Measurements from ENCODE around the gene MCF2L.
"Not testable (repeated sequence)": the region's sequence is repeated elsewhere in the genome, so short reads cannot be mapped to it uniquely, and the experiment has no call there.

Gene MCF2L, protein sequence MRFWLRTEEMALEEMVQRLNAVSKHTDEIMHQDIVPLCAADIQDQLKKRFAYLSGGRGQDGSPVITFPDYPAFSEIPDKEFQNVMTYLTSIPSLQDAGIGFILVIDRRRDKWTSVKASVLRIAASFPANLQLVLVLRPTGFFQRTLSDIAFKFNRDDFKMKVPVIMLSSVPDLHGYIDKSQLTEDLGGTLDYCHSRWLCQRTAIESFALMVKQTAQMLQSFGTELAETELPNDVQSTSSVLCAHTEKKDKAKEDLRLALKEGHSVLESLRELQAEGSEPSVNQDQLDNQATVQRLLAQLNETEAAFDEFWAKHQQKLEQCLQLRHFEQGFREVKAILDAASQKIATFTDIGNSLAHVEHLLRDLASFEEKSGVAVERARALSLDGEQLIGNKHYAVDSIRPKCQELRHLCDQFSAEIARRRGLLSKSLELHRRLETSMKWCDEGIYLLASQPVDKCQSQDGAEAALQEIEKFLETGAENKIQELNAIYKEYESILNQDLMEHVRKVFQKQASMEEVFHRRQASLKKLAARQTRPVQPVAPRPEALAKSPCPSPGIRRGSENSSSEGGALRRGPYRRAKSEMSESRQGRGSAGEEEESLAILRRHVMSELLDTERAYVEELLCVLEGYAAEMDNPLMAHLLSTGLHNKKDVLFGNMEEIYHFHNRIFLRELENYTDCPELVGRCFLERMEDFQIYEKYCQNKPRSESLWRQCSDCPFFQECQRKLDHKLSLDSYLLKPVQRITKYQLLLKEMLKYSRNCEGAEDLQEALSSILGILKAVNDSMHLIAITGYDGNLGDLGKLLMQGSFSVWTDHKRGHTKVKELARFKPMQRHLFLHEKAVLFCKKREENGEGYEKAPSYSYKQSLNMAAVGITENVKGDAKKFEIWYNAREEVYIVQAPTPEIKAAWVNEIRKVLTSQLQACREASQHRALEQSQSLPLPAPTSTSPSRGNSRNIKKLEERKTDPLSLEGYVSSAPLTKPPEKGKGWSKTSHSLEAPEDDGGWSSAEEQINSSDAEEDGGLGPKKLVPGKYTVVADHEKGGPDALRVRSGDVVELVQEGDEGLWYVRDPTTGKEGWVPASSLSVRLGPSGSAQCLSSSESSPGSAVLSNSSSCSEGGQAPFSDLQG

DNA sequence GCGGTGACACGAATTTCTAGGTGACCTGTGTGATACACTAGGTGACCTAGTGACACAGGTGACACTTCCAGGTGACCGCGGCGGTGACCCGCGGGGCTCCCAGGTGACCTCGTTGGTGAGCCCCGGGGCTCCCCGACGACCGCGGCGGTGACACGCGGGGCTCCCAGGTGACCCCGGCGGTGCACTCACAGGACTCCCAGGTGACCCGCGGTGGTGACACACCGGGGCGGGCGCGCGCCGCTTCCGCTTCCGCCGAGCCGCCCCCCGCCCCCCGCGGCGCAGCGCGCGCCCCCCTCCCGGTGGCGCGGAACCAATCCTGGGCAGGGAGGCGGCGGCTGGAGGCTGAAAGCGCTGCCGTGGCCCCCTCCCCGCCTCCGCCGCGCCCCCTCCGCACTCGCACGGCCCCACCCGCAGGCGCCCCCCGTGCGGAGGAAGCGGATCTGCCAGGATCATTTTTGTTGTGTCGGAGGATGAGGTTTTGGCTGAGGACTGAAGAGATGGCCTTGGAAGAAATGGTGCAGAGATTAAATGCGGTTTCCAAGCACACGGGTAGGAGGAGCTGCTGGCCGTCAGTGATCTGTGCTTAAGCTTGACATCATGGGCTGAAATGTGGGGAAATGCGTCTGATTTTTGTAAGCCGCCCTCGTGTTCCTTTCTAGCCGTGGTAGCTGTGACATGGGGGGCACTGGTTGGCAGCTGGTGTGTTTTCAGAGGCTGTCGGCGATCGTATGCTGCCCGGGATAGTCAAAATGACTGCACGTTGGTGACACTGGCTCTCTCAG lies at the start of gene MCF2L:
Gene MCF2L, plus strand, starts transcription at position 305 of the 782 bp plus-strand sequence. Its CDS starts 166 bp downstream, at position 471.
- no peak for FAIRE-seq
- no peak for DNase-seq (ENCODE audit: insufficient read length, low spot score)

DNA sequence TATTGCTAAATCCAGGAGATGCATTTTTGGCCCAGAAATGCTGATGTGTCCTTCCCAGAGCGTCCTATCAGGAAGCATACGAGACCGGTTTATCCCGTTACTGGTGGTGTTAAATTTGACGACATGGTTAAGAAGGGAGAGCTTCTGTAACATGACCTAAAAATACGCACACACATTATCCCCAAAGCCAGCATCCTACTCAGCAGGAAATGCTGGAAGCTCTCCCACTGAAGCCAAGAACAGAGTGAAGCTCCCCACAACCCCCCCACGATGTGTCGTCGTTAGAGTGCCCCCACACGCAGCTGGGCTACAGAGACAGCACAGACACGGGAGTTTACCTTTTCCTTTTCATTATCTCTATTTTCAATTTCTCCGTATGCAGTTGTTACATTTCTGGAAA lies 45.1 kb upstream of the MCF2L start:
- DNase-seq (ENCODE audit: insufficient read length, low spot score) (no peak), FAIRE-seq (no peak)

DNA sequence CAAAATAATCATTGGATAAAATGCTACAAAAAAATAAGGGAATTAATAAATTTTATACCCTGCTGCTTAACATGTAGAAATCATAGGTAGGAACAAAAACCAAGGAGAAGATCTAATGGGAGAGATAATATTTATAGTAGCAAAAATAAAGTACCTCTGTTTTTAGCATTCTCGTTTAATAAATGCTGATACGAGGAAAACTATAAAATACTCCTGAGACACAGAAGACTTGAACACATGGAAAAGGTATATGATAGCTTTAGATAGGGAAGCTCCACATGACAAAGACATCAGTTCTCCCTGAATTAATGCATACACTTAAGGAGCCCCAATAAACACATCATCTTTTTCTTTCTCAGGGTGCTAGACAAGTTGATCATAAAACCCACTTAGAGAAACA lies 44.6 kb upstream of the MCF2L start:
- FAIRE-seq, result no peak

DNA sequence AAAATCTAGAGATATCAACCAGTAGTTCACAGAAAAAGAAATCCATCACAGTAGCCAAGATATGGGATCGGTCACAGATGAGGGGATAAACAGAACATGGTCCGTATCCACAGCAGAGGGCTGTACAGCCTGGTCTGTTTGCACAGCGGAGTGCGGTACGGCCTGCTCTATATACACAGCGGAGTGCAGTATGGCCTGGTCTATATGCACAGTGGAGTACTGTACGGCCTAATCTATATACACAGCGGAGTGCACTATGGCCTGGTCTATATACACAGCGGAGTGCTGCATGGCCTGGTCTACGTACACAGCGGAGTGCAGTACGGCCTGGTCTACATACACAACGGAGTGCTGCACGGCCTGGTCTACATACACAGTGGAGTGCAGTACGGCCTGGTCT lies 43.0 kb upstream of the MCF2L start:
- DNase-seq (ENCODE audit: insufficient read length, low spot score) (no peak), FAIRE-seq (no peak)

More for the DNA sequence above, 44.6 kb upstream of the MCF2L start:
- DNase-seq (ENCODE audit: insufficient read length, low spot score), result no peak

DNA sequence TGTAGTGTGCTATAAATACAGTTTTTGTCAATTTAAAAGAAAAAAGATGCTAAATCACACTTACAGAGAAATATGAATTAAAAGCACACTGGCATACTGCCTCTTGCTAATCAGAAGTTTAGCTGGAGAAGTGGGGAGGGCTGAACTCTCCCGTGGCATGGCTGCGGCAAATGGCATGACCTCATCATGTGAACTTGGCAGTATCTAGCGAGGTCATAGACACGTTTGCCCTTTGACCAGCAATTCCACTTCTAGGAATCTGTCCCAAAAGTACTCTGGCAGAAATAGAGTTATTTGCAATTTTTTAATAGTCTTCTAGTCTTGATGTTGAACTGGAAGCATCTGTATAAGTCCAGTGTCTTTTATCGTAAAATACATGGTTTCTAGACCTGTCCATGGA lies 42.0 kb upstream of the MCF2L start:
- FAIRE-seq, result no peak
- no peak for DNase-seq (ENCODE audit: insufficient read length, low spot score)

DNA sequence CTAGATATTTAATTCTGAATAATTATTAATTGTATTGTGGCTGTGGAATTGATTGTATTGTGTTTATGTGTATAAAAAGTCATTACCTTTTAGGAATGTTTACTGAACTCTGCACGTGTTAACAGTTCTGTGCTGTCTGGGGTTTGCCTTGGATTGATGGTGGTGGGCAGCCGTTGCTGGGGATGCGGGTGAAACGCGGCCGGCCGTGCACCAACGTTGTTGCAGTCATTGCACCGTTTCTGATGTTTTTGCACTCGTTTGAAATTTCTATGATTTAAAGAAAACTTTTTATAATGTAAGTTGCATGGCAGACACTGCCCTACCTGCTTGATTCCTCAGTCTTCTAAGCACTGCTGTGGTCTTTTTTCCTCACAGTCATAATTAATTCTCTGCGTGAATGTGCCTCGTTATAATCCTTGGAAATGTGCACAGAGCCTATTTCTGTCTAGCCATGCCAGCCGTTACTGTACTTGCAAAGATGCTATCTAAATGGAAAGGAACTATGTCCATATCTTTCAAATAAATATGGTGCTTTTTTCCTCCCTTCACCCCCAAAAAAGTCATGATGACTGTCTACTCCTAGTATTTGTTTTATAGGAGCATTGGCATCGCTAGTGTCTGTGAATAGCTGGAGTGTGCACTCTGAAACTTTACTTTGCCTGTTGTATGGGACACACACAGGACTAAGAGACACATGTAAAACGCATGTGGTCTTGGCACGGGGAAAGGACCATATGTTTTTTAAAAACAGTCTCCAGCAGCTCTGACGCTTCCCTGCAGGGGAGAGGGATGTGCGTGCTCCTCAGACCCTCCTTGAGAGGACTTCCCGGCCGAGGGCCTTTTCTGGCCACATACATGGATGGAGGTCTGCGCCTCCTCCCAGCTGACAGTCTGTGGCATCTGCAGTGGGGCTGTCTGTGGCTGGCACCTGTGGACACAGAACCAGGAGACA lies 40.7 kb upstream of the MCF2L start:
- DNase-seq (ENCODE audit: insufficient read length, low spot score), result no peak
- no peak for FAIRE-seq

DNA sequence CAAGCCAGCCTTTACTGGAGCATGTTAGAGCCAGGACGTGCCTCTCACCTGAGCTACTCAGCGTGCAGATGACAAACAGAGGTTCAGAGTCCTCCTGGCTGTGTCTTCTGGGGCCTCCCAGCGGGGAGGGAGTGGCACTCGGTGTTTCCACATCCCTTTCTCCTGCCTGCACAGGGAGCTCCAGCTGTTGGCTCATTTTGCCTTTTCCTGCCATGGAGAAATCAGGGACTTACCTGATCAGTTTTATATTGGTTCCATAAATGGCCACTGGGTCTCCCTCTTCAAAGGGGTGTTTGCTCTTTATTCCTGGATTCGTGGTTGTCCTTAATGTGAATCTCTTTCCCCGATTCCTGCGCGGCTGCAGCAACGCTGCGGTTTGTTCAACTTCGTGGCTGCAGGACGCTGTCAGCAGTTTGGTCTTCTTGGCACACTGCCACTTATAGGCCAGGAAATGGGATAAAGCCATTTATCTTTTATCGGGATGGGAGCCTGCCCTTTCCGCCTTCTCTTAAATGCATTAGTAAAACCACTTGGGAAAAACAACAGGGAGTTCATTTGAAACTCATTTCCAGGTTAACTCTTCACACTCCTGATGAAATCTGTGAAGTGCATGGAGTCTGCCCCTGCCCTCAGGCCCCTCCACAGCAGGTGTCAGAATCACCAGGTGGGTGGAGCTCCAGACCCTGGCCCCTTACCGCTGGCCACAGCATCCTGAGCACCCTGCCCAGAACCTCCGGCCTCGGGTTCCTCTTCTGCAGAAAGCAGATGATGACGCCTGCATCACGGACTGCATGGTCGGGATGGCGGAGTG lies 39.8 kb upstream of the MCF2L start:
- FAIRE-seq, result no peak
- no peak for DNase-seq (ENCODE audit: insufficient read length, low spot score)

DNA sequence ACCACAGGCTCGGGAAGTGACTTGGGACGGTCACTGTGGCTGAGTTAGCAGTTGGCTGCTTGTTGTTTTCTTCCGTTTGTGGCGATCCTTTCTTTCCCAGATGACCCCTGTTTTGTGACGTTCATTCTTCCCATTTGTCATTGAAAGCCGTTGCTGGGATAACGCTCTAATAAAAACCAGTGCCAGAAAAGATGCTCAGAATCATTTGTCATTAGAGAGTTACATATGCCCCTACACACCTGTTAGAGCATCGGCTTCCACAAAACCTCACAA lies 39.3 kb upstream of the MCF2L start:
- FAIRE-seq (no peak), DNase-seq (ENCODE audit: insufficient read length, low spot score) (no peak)

DNA sequence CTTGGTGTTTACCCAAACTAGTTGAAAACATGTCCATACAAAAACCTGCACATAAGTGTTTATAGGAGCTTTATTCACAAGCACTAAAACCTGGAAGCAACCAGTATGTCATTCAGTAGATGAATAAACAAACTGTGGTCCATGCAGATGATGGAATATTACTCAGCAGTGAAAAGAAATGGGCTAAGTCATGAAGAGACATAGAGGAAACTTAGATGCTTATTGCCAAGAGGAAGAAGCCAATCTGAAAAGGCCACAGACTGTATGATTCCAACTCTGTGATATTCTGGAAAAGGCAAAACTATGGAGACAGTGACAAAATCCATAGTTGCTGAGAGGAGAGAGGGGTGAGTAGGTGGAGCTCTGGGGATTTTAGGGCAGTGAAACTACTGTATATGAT lies 38.8 kb upstream of the MCF2L start:
- DNase-seq (ENCODE audit: insufficient read length, low spot score), result no peak
- no peak for FAIRE-seq

DNA sequence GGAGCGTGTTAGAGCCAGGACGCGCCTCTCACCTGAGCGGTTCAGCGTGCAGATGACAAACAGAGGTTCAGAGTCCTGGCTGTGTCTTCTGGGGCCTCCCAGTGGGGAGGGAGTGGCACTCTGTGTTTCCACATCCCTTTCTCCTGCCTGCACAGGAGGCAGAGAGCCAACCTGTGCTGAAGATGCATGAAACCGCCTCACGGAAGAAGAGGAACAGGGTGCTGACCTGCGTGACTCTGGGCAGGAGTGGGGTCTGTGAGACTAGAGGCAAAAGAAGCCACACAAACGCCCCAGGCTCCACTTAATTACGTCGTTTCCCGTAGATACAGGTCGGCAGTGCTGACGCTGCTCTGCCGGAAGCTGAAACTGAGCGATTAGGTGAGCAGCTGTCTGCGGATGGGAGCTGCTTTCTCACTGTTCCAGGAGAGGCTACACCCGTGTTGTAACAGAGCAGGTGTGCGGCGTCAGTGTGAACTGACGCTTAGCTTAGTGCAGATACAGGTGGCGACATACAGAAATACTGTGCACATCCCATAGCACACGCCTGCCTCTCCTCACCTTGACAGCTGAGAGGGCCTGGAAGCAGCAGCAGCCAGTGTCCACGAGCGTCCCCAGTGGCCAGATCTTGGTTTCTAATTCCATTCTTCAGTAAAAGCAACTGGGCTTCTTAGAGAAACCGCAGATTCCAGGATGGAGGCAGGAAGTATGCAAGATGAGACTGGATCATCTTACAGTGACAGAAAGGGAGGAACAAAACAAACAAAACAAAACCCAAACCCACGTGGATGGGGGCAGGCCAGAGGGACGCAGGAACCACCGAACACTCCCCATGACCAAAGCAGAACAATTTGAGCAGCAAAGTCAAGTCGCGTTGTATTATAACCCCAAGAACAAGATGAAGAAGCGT lies 37.7 kb upstream of the MCF2L start:
- FAIRE-seq (no peak), DNase-seq (ENCODE audit: insufficient read length, low spot score) (no peak)

DNA sequence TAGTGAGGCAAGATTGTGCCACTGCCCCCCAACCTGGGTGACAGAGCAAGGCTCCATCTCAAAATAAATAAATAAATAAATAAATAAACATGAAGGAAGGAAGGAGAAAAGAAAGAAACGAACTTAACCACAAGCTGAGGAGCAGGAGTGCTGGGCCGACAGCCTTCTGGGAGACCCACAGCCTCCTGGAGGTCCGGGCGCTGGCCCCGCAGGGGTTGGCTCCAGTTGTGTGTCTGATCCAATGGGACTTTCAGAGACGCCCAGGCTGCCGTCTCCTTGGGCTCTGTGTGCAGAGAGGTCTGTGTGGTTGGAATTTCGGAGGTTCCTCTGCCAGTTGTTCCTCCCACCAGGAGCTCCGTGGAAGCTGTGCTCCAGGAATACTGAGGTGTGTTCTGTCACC lies 36.0 kb upstream of the MCF2L start:
- DNase-seq (ENCODE audit: insufficient read length, low spot score) (no peak), FAIRE-seq (no peak)

DNA sequence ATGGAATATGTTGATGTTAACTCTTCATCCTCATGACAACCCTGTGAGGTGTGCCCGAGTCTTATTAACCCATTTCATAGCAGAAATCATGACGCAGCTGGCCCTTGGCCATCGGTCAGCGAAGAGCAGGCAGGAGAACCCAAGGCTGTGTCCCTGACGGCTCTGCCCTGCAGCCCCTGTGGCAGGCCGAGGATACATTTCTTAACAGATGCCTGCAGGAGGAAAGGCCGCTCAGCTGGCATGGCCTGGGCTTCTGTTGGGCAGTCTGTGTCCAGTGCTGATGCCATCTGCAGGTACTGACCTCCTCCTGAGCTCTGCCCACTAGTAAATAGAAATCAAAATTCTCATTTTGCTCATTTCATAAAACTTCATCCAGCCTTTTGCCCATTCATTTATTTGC lies 35.4 kb upstream of the MCF2L start:
- DNase-seq (ENCODE audit: insufficient read length, low spot score) (no peak), FAIRE-seq (no peak)

DNA sequence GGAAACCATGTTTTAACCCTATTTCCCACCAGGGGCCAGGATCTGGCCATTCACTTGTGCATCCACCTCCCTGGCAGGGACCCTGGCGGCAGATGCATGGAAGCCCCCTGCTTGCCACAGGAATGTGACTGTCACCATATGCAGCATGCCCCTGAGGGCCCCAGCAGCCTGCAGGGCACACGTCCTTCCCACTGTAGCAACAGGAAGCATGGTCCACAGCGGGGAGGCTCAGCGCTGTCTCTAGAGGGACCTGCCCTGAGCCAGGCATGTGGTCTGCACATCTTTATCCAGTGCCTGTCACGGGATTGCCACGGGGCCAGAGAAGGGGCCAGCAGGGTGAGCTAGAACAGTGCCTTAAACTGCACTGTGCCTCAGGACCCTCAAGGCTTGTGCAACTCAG lies 34.9 kb upstream of the MCF2L start:
- DNase-seq (ENCODE audit: insufficient read length, low spot score), result no peak
- FAIRE-seq, result no peak

DNA sequence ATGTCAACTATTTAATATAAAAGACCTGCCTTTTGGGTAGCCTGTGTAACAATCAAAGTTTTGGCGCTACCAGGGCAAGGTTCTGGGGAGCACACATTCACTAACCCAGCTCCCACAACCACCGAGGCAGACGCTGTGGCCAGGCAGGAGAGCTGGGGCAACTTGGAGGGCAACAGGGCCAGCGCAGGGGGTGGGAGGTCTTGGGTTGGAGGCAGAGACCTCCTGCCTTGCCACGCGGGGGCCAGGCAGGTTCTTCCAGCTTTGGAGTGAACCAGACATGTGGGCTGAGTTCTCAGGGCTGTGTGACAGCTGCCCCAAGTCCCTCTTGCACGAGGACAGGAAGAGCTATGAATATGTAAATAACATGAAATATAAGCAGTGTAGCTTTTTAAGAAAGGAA lies 30.3 kb upstream of the MCF2L start:
- FAIRE-seq (no peak), DNase-seq (ENCODE audit: insufficient read length, low spot score) (no peak)

DNA sequence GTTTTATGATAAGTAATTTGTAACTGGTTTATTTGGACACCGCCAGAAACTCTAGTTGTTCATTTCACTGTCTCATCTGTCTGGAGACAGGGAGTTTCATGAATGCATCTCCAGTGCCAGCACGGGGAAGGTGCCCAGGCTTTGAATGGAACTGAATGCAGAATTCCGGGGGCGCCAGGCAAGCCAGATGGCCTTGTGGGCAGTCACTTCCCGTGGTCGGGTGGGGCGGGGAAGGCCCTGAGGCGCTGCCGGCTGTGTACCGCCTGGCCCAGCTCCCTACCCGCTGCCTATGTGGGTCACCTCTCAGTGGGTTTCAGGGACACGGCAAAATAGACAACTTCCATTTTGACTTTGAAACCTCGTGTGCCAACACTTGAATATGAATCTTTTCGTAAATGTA lies 28.8 kb upstream of the MCF2L start:
- no peak for FAIRE-seq
- DNase-seq (ENCODE audit: insufficient read length, low spot score), result no peak

DNA sequence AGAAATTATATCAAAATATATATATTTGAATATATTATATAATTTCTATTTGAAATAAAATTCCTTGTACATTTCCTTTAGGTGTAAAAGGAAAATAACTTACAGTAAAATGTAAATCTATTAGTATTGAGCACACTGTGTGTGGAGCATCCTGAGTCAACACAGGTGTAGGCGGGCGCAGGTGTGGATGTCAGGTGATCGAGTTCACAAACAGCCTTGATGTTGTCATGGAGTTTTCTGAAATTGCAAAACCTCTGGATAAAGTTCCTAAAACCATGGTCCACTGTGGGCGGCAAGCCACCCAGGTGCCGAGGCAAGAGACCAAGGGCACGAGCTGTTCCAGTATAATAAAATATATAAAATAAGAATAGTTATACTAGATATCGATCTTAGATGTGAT lies 27.7 kb upstream of the MCF2L start:
- FAIRE-seq (no peak), DNase-seq (ENCODE audit: insufficient read length, low spot score) (no peak)

DNA sequence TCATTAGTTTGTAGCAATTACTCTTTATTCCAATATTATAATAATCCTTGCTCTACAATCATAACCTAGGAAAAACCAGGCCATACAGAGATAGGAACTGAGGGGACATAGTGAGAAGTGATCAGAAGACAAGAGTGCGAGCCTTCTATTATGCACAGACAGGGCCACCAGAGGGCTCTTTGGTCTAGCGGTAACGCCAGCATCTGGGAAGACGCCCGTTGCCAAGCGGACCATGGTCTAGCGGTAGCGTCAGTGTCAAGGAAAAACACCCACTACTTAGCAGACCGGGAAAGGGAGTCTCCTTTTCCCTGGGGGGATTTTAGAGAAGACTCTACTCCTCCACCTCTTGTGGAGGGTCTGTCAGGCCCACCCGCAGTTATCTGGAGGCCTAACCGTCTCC lies 27.2 kb upstream of the MCF2L start:
- not testable (repeated sequence) for DNase-seq (ENCODE audit: insufficient read length, low spot score)

More for the DNA sequence above, 27.2 kb upstream of the MCF2L start:
- FAIRE-seq, result not testable (repeated sequence)

All from GM19239 (cell line).